Skeletal muscle satellite cell (primary cell): ENCODE measurements around the gene RTN4RL1.
A peak's percentile ranks its signal among the peaks of the same experiment; 100 is the strongest.

Source experiments
- H3K27me3 ChIP-seq: 2 replicates; pipeline ENCODE4 v1.7.0; 2013; ENCODE audit warnings: low read length; ENCODE audit not compliant: control insufficient read depth, insufficient read depth
- H3K36me3 ChIP-seq: 2 replicates; pipeline ENCODE4 v1.7.0; 2013; ENCODE audit warnings: mild to moderate bottlenecking, control low read depth, low read length; ENCODE audit not compliant: insufficient read depth
- H3K4me1 ChIP-seq: 2 replicates; pipeline ENCODE4 v1.7.0; 2013; ENCODE audit warnings: low read length; ENCODE audit not compliant: control insufficient read depth, insufficient read depth
- H3K4me2 ChIP-seq: 2 replicates; pipeline ENCODE4 v1.7.0; 2013; ENCODE audit warnings: mild to moderate bottlenecking, low read length
- H3K4me3 ChIP-seq: 2 replicates; pipeline ENCODE4 v1.7.0; 2013; ENCODE audit warnings: low read length
- H3K9ac ChIP-seq: 2 replicates; pipeline ENCODE4 v1.7.0; 2013; ENCODE audit warnings: mild to moderate bottlenecking, low read depth, low read length, moderate library complexity
- H3K9me3 ChIP-seq: replicated peaks from 2 replicates; pipeline ENCODE4 v1.7.0; 2013; ENCODE audit warnings: mild to moderate bottlenecking, control low read depth, low read length

Gene RTN4RL1

DNA sequence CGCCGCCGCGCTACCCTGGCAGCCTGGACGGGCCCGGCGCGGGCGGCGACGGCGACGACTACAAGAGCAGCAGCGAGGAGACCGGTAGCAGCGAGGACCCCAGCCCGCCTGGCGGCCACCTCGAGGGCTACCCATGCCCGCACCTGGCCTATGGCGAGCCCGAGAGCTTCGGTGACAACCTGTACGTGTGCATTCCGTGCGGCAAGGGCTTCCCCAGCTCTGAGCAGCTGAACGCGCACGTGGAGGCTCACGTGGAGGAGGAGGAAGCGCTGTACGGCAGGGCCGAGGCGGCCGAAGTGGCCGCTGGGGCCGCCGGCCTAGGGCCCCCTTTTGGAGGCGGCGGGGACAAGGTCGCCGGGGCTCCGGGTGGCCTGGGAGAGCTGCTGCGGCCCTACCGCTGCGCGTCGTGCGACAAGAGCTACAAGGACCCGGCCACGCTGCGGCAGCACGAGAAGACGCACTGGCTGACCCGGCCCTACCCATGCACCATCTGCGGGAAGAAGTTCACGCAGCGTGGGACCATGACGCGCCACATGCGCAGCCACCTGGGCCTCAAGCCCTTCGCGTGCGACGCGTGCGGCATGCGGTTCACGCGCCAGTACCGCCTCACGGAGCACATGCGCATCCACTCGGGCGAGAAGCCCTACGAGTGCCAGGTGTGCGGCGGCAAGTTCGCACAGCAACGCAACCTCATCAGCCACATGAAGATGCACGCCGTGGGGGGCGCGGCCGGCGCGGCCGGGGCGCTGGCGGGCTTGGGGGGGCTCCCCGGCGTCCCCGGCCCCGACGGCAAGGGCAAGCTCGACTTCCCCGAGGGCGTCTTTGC lies 32.8 kb upstream of the RTN4RL1 start:
- peaks cover 9% of the 10 kb centered on the region for H3K4me1 ChIP-seq
- H3K4me3 ChIP-seq = no peak overlapping the region
- peaks cover 18% of the 10 kb centered on the region for H3K36me3 ChIP-seq
- no peaks in the 10 kb centered on the region for H3K9me3 ChIP-seq
- H3K27me3 ChIP-seq = no peaks in the 10 kb centered on the region
- H3K9ac ChIP-seq = no peak overlapping the region
- no peak overlapping the region for H3K4me2 ChIP-seq

- Histone ChIP-seq H3K9ac (no peak overlapping the region), H3K36me3 (peaks cover 18% of the 10 kb centered on the region), H3K4me1 (peaks cover 2% of the 10 kb centered on the region), H3K4me3 (no peak overlapping the region), H3K9me3 (no peaks in the 10 kb centered on the region), H3K4me2 (no peak overlapping the region), H3K27me3 (no peaks in the 10 kb centered on the region)
Observed at GRCh38 chr17:2057175-2057759, 32.1 kb upstream of the RTN4RL1 start.

GRCh38 chr17:2056206-2057174 lies 31.4 kb upstream of the RTN4RL1 start:
- Histone ChIP-seq H3K4me3 (peak overlapping the region; percentile 88), H3K27me3 (peaks cover under 1% of the 10 kb centered on the region), H3K9me3 (no peaks in the 10 kb centered on the region), H3K36me3 (peaks cover 17% of the 10 kb centered on the region), H3K4me2 (peak overlapping the region; percentile 54), H3K9ac (no peak overlapping the region), H3K4me1 (no peaks in the 10 kb centered on the region)

DNA sequence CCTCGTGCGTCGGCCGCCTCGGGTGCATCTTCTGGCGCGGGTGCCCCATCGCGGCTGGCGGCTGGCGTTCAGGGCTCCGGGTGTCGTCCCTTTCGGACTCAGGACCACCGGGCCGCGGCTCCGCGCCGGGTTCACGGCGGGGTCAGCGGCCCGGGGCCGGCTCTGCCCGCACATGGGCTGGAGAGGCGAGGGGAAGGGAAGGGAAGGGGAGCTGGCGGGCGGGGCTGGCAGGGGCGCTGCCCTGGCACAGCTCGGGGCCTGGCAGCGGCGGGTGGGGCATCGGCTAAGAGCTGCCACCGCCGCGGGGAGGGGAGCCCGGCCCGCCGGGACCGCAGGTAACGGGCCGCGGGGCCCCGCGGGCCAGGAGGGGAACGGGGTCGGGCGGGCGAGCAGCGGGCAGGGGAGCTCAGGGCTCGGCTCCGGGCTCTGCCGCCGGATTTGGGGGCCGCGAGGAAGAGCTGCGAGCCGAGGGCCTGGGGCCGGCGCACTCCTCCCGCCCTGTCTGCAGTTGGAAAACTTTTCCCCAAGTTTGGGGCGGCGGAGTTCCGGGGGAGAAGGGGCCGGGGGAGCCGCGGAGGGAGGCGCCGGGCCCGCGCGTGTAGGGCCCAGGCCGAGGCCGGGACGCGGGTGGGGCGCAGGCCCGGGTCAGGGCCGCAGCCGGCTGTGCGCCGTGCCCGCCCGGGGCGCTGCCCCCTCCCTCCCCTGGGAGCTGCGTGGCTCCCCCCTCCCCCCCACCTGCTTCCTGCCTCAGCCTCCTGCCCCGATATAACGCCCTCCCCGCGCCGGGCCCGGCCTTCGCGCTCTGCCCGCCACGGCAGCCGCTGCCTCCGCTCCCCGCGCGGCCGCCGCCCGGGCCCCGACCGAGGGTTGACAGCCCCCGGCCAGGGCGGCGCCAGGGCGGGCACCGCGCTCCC lies 30.4 kb upstream of the RTN4RL1 start:
- Histone ChIP-seq H3K27me3 (peaks cover 3% of the 10 kb centered on the region), H3K9ac (peak overlapping the region; percentile 89), H3K4me1 (peaks cover 2% of the 10 kb centered on the region)

DNA sequence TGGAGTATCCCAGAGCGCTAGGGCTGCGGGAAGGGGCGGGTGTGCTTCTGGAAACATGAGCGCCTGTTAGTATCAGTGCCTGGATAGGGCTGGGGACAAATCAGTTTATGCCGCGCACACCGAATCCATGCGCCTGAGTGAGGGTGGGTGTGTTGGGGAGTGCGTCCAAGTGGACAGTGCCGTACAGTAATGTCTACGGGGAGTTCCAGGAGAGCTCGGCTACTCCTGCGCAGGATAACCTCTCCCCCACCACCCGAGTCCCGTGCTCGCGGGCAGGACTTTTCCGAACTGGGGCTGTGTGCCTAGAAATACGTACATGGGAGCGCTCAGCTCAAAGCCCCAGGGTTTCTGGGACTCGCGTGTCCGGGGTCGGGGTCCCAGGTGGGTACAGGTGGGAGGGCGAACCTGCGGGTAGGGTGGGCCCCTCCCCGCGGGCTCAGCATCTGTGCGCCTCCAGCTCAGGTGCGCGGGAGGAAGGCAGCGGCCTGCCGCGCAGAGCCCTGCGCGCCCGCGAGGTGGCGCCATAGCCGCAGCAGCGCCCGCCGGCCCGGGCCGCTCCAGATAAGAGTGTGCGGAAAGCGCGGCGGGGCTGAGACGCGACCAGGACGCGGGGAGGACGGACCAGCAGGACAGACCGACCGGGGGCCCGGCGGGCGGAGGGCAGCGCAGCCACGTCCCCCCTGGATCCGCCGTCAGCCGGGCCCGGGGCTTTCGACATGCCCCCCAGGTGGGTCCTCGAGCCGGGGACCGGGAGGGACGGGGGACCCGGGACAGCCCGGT lies 29.6 kb upstream of the RTN4RL1 start, which contains the start of gene HIC1:
Gene HIC1, plus strand, starts transcription at position 592 of the 780 bp plus-strand sequence. CDS start 1,588 bp downstream, outside the sequence.
- Histone ChIP-seq H3K4me1 (peaks cover 3% of the 10 kb centered on the region), H3K4me3 (peak within 1 kb of the TSS; percentile 88), H3K36me3 (peaks cover 5% of the 10 kb centered on the region), H3K4me2 (peak within 1 kb of the TSS; percentile 98), H3K27me3 (peaks cover 3% of the 10 kb centered on the region), H3K9me3 (no peaks in the 10 kb centered on the region), H3K9ac (peak within 1 kb of the TSS; percentile 89)

More for the DNA sequence above, 30.4 kb upstream of the RTN4RL1 start:
- H3K9me3 ChIP-seq = no peaks in the 10 kb centered on the region
- peaks cover 8% of the 10 kb centered on the region for H3K36me3 ChIP-seq
- H3K4me2 ChIP-seq = peak overlapping the region; percentile 98
- H3K4me3 ChIP-seq = peak overlapping the region; percentile 88

- Histone ChIP-seq H3K9ac (no peak overlapping the region), H3K36me3 (peaks cover 5% of the 10 kb centered on the region), H3K9me3 (no peaks in the 10 kb centered on the region), H3K4me2 (no peak overlapping the region), H3K27me3 (peaks cover 3% of the 10 kb centered on the region), H3K4me3 (no peak overlapping the region), H3K4me1 (peaks cover 7% of the 10 kb centered on the region)
Observed at GRCh38 chr17:2054262-2054511, 29.1 kb upstream of the RTN4RL1 start.

DNA sequence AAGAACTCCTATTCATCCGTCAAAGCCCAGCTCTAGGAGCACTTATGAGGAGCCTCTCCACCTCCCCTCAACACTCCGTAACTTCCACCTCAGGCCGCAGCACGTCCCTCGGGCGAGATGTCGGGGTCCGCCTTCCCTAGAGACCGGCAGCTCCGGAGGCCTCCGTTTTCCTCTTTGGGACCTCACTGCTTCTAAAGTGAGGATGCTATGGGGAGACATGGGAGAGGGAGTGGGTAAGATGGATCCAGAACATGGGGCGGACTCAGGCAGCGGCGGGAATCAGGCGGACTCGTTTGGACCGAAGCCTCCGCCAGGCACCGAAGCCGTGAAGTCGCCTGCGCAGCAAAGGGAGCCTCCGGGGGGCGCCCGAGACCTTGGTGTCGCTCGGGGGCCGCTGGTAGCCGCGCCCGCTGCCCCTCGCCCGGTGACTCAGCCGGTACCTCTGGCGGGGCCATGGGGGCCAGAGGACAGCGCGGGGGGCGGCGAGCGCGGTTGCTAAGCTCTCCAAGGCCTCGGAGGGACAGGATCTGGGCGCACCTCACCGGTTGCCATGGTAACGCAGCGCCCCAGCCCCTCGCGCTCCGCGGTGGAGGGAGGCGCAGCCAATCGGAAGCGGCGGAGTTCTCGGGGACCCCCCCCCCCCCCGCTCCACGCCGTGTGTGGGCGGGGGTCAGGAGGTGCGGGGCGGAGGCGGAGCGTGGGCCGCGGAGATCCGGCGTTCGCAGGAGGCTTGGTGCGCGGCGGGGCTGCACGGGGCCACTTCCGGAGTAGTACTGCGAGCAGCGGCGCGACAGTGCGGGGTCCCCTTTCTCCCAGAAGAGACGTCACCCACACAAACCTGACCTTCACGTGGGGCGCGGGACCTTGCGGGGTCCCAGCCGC lies 28.5 kb upstream of the RTN4RL1 start:
- Histone ChIP-seq H3K4me1 (peaks cover 12% of the 10 kb centered on the region), H3K4me2 (no peak overlapping the region), H3K9ac (no peak overlapping the region), H3K4me3 (no peak overlapping the region), H3K36me3 (peaks cover 5% of the 10 kb centered on the region), H3K27me3 (peaks cover 3% of the 10 kb centered on the region), H3K9me3 (no peaks in the 10 kb centered on the region)

DNA sequence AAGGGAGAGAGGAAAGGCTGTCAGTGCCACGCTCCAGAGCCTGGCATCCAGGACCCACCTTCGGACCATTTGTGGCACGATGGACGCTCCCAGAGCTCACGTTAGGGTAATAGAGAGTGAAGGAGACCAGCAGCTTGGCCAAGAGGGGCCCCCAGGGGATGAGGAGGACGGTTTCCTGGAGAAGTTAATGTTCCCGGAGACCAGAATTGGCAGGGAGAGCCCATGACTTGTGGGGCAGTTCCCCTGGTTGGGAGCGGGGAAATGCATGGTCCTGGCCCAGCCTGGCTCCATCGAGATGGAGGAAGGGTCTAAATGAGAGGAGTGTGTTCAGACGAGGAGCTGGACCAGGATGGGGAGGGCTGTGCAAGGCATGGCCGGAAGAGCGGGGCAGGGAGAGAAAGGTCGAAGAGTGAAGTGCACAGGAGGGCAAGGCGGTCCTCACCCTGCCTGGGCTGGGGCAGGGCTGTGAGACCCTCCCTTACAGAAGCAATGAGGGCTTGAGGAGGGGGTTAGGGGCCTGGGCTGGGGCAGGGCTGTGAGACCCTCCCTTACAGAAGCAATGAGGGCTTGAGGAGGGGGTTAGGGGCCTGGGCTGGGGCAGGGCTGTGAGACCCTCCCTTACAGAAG lies 26.9 kb upstream of the RTN4RL1 start:
- Histone ChIP-seq H3K4me2 (no peak overlapping the region), H3K36me3 (peaks cover 5% of the 10 kb centered on the region), H3K27me3 (peaks cover 3% of the 10 kb centered on the region), H3K9ac (no peak overlapping the region), H3K4me3 (no peak overlapping the region), H3K4me1 (peaks cover 13% of the 10 kb centered on the region), H3K9me3 (no peaks in the 10 kb centered on the region)

- H3K4me2 ChIP-seq = peak overlapping the region; percentile 85
- no peaks in the 10 kb centered on the region for H3K9me3 ChIP-seq
- no peak overlapping the region for H3K9ac ChIP-seq
- H3K36me3 ChIP-seq = no peaks in the 10 kb centered on the region
- peaks cover 3% of the 10 kb centered on the region for H3K27me3 ChIP-seq
- no peak overlapping the region for H3K4me3 ChIP-seq
- peaks cover 13% of the 10 kb centered on the region for H3K4me1 ChIP-seq
Observed at GRCh38 chr17:2051061-2051932, 26.2 kb upstream of the RTN4RL1 start.
